ENCODE data around the gene CCL11.
A peak's percentile ranks its signal among the peaks of the same experiment; 100 is the strongest.

The CCL11 gene

DNA sequence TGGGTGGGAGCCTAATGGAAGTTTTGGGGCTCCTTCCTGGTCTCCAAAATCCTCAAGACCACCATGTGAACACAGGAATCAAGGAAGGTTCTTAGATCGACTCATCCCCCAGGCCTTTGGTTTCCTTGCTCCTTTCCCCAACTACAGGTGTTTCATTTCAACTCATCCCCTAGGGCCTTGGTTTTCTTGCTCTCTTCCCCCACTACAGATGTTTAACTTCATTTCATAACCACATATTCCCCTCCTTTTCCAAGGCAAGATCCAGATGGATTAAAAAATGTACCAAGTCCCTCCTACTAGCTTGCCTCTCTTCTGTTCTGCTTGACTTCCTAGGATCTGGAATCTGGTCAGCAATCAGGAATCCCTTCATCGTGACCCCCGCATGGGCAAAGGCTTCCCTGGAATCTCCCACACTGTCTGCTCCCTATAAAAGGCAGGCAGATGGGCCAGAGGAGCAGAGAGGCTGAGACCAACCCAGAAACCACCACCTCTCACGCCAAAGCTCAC lies at the start of gene CCL11:
CCL11 (plus strand) TSS at position 457 of the 507 bp plus-strand sequence. CDS start 67 bp downstream, outside the sequence.
- DNase-seq, result no peak

- DNase-seq, result no peak
These were observed 49.2 kb upstream of the CCL11 start for GRCh38 chr17:34236281-34236892.

GRCh38 chr17:34237458-34237857 lies 48.1 kb upstream of the CCL11 start:
- no peak for DNase-seq

DNA sequence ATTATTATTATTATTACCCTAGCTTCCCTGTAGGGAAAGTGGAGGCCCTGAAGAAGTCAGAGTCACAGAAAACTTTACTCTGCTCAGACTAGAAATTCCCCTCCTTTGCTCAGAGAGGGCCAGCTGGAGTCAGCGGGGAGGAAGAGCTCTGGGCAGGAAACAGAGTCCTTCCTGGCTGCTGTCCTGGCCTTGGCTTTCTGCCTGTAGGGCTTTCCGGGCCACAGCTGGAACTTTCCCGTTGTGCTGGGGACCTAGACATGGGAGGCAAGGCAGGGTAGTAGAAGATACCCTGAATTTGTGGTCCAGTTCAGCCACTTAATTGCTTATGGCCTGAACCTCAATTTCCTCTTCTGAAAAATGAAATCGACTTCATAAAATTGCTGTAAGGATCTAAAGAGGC lies 44.5 kb upstream of the CCL11 start:
- DNase-seq, result no peak

GRCh38 chr17:34242587-34243363 lies 42.8 kb upstream of the CCL11 start:
- no peak for DNase-seq

- no peak for DNase-seq
These were observed 41.9 kb upstream of the CCL11 start for GRCh38 chr17:34243364-34244320.

DNA sequence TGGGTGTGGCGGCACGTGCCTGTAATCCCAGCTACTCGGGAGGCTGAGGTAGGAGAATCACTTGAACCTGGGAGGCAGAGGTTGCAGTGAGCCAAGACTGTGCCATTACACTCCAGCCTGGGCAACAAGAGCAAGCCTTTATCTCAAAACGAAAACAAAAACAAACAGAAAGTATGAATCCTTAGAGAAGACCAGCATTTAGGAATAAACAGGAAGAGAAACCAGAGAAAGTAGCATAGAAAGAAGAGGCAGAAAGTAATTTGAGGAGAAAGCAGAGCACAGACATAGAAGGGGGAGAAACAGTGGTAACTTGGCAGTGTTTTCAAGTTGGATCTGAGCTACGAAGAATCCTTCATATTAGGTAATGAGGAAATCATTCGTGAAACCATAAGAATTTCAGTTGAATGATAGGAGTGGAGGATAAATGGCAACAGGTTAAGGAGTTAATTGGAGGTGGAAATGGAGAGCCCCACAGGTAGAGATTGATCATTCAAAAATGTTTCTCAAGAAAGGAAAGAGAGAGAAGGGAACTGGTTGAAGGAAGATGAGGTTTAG lies 40.1 kb upstream of the CCL11 start:
- DNase-seq, result no peak

DNA sequence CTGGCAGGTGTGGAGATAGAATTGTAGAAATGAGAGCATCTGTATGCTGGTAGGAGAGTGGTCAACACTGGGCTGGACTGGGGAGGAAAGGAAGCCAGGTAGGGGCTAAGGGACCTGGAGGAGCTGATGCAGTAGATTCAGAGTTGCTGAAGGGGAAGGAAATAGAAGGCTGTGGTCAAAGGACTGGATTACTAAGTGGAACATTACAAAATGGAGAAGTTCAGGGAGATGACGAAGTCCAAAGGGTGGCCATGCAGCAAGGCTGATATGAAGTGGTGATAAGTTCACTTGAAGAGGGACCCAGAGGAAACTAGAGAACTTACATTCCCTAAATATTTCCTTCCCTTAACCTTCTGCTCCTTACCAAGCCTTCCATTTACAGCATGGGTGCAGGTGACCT lies 39.1 kb upstream of the CCL11 start:
- no peak for DNase-seq

DNA sequence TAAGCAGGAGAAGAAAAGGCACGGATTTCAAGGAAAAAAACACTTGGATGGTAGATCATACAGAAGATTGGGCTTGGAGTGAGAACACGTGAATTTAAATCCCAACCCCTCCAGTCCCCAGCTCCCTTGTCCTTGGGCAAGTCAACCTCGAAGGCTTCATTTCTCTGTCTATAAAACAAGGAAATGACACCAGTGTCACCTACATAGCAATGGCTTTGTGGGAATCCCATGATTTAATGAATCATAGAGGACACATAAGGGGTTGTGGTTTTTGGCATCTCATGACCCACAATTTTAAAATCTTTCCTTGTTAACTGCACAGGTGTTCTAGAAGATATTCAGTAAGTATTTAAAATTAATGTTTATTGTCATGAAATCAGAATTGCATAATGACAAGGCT lies 38.7 kb upstream of the CCL11 start:
- no peak for DNase-seq

GRCh38 chr17:34248511-34249024 lies 37.0 kb upstream of the CCL11 start:
- DNase-seq, result no peak

GRCh38 chr17:34249061-34249460 lies 36.5 kb upstream of the CCL11 start:
- no peak for DNase-seq

DNA sequence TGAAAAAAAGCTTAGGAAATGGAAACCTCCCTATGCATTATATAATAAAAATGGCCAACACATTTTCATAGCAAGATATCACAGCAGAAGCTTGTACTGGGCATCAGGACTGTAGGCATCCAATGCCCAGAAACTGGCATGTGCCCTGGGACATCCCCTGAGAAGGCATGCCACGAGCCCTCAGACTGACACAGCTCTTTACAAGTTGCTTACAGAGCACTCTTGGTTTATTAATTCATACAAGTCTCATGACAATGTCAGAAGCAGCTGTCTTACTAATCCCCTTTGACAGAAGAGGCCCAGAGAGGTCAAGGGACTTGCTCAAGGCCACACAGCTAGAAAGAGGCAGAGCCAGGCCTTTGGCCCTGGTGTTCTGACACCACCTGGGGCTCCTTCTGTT lies 36.1 kb upstream of the CCL11 start:
- DNase-seq, result no peak

DNA sequence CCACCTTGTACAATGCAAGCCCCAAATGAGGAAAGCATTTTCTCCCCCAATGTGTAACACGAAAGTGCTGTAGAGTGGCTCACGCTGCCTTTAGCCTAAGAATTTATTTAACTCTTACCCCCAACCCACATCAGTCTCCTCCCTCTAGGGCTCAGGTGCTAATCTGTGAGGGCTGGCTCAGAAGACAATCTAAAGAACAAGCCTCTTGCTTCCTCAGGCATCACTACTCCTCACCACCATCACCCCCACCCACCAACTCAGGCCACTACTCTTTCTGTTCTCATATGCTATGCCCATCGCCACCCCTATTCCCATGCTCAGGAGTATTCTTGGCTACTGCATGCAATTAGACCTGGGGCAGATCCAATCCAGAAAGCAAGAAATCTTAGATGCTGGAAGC lies 34.4 kb upstream of the CCL11 start:
- no peak for DNase-seq

DNA sequence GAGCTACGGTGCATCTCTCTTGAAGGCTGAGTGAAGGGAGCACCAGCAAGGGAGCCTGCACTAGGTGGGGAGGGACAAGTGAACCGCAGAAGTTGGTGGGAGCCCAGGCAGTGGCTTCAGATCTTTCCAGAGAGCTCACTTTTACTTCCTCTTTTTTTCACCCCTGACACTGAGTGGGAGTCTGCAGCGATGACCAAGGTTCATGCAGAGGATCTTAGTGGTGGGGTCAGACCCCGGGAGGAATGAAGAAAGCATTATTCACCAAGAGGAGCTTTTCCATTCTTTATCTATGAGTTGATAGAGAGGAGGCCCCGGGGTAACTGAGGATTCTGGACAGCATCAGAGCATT lies 33.5 kb upstream of the CCL11 start:
- DNase-seq, result no peak

- DNase-seq, result peak; percentile 19
These were observed 33.0 kb upstream of the CCL11 start for GRCh38 chr17:34252444-34253138.

GRCh38 chr17:34253139-34253525 lies 32.4 kb upstream of the CCL11 start:
- DNase-seq, result no peak

DNA sequence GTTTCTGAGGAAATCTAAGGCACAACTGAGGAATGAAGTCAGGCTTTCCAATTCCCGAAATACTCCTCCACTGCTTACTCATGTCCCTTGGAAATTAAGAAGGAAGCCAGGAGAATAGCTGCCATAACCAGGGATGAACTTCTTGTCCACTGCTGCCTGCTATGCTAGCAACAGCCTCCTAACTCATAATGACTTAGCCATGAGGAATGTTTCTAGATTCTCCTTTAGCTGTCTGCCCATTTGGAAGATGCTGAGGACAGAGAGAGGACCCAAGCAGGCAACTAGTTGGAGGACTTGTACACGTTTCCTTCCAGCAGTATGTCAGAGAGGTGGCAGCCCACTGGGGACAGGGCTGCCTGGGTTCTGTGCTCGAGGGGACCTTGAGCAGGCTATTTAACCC lies 31.4 kb upstream of the CCL11 start:
- DNase-seq, result no peak

- peak; percentile 28 for DNase-seq
These were observed 30.7 kb upstream of the CCL11 start, which contains the start of gene CCL2 for GRCh38 chr17:34254651-34255380. TSS of gene CCL2 (plus strand) at chr17:34255285. CDS start at chr17:34255350, 65 bp downstream.

DNA sequence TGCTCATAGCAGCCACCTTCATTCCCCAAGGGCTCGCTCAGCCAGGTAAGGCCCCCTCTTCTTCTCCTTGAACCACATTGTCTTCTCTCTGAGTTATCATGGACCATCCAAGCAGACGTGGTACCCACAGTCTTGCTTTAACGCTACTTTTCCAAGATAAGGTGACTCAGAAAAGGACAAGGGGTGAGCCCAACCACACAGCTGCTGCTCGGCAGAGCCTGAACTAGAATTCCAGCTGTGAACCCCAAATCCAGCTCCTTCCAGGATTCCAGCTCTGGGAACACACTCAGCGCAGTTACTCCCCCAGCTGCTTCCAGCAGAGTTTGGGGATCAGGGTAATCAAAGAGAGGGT lies 30.2 kb upstream of the CCL11 start:
- DNase-seq, result no peak

DNA sequence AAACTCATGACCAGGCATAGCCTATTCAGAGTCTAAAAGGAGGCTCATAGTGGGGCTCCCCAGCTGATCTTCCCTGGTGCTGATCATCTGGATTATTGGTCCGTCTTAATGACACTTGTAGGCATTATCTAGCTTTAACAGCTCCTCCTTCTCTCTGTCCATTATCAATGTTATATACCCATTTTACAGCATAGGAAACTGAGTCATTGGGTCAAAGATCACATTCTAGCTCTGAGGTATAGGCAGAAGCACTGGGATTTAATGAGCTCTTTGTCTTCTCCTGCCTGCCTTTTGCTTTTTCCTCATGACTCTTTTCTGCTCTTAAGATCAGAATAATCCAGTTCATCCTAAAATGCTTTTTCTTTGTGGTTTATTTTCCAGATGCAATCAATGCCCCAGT lies 29.7 kb upstream of the CCL11 start:
- no peak for DNase-seq

DNA sequence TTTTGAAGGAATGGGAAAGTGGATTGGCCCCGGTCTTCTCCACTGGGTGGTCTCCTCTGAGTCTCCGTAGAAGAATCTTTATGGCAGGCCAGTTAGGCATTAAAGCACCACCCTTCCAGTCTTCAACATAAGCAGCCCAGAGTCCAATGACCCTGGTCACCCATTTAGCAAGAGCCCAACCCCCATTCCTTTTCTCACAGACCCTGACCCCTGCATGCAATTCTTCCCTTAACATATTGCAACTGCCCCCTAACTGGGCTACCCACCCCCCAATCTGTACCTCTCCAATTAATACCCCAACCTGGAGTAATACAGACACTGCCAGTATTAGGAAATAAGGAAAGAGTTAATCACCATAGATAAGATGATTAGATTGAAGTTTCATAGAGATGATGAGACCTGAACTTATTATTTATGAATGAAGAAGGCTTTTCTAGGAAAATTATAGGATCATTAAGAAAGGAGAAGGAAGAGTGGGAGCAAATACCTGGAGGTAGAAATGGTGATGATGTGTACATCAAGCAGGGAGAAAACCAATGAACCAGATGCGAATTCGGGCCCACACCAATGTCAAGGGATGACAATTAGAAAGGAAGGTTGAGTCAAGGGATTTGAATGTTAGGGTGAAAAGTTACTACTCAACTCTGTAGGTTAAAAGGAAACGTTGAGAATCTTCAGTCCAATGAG lies 28.1 kb upstream of the CCL11 start:
- DNase-seq, result no peak
